Duodenal mucosa (tissue), 2 donors: ENCODE results near the gene OR1L6.

ENCODE experiments used
- H3K27ac ChIP-seq: one replicate; pipeline ENCODE4 v1.7.0; 2013; ENCODE audit warnings: low read depth, low read length
- H3K27me3 ChIP-seq, 2 donors: one replicate each; pipeline ENCODE4 v1.7.0; 2013; ENCODE audit warnings: low read length in 2 of 2, control low read depth in 1 of 2; ENCODE audit not compliant: insufficient read depth in 2 of 2, control insufficient read depth in 1 of 2
- H3K36me3 ChIP-seq, 2 donors: one replicate each; pipeline ENCODE4 v1.7.0; 2013; ENCODE audit warnings: low read length in 2 of 2, control low read depth in 1 of 2; ENCODE audit not compliant: insufficient read depth in 2 of 2, control insufficient read depth in 1 of 2
- H3K4me1 ChIP-seq, 2 donors: one replicate each; pipeline ENCODE4 v1.7.0; 2013; ENCODE audit warnings: low read length in 2 of 2, control low read depth in 1 of 2; ENCODE audit not compliant: insufficient read depth in 2 of 2, control insufficient read depth in 1 of 2
- H3K4me3 ChIP-seq, 2 donors: one replicate each; pipeline ENCODE4 v1.7.0; 2013; ENCODE audit warnings: low read length in 2 of 2, low read depth in 1 of 2
- H3K9ac ChIP-seq, 2 donors: one replicate each; pipeline ENCODE4 v1.7.0; 2013; ENCODE audit warnings: low read length in 2 of 2, low read depth in 1 of 2
- H3K9me3 ChIP-seq, 2 donors: one replicate each; pipeline ENCODE4 v1.7.0; 2013; ENCODE audit warnings: low read length in 2 of 2, control low read depth in 1 of 2; ENCODE audit not compliant: control insufficient read depth in 1 of 2

OR1L6 gene

DNA sequence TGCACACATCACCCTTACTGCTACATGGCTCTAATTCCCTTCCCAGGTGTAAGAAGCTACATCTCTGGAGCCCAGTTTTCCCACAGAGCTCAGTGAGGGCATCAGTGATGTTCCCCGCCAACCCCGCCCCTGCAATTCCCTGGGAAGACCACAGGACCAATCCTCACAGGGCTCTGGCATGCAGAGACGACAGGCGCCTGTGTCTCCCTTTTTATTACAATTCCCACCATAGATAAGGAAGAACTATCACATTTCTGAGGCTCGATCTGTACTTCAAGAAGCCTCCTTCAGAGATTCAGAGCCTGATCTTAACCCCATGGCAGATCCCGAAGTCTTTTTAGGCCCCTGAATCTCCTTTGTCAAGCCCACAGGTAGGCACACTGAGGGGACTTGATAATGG, at the start of gene OR1L6:
TSS of gene OR1L6 (plus strand) at position 301 of the 400 bp plus-strand sequence. CDS start 7,545 bp downstream, outside the sequence.
- Histone ChIP-seq H3K4me3 (no peak within 1 kb of the TSS), H3K9ac (no peak within 1 kb of the TSS), H3K9me3 (no peaks in the 10 kb centered on the region)

DNA sequence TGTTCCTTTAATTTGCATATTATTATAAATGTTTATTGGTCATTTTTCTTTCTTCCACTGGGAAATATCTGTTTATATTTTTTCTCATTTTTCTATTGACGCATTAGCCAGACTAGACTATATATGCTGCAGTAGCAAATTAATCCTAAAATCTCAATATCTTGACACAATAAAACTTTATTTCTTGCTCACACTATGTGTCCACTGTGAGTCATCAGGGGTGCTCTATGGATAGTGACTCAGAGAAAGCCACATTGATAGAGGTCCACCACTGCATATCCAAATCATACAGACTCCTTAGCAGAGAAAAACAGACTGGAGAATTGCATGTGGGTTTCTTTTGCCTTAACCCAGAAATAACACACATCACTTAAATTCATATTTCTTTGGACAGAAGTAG, 46.4 kb upstream of the OR1L6 start:
- no peak overlapping the region for H3K27ac ChIP-seq
- no peaks in the 10 kb centered on the region for H3K36me3 ChIP-seq
- no peak overlapping the region for H3K4me3 ChIP-seq
- H3K9ac ChIP-seq, result no peak overlapping the region
- H3K27me3 ChIP-seq, result no peaks in the 10 kb centered on the region
- H3K9me3 ChIP-seq, result peaks cover 0 to 3% of the 10 kb centered on the region in 2 donors
- no peaks in the 10 kb centered on the region for H3K4me1 ChIP-seq

More for the DNA sequence above, at the start of gene OR1L6:
- Histone ChIP-seq H3K4me1 (no peaks in the 10 kb centered on the region), H3K27ac (no peak within 1 kb of the TSS), H3K36me3 (no peaks in the 10 kb centered on the region), H3K27me3 (no peaks in the 10 kb centered on the region)

DNA sequence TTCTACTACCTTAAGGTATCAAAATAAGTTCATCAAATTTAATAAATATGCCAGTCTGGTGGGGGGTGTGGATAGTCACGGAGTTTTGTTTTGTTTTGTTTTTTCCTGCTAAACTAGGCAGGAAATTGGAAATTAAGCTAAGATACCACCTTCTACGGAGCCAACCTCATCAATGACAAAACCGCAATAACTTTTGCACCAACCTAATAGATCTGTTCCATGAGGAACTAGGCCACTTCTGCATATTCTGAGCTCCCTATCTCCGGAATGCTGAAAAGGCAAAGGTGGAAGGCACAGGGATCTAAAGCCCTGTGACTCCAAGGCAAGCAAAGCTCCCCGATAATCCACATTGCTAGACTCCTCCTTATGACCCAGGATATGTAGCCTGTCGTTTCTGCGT, 24.1 kb upstream of the OR1L6 start:
- Histone ChIP-seq H3K4me1 (no peaks in the 10 kb centered on the region), H3K4me3 (no peak overlapping the region), H3K27ac (no peak overlapping the region), H3K9ac (no peak overlapping the region), H3K27me3 (no peaks in the 10 kb centered on the region), H3K9me3 (peaks cover 7 to 10% of the 10 kb centered on the region in 2 donors), H3K36me3 (no peaks in the 10 kb centered on the region)

- Histone ChIP-seq H3K27ac (no peak overlapping the region), H3K36me3 (no peaks in the 10 kb centered on the region), H3K9me3 (peaks cover 10 to 17% of the 10 kb centered on the region in 2 donors), H3K27me3 (no peaks in the 10 kb centered on the region), H3K4me1 (no peaks in the 10 kb centered on the region), H3K4me3 (no peak overlapping the region), H3K9ac (no peak overlapping the region)
These were observed 22.9 kb upstream of the OR1L6 start for GRCh38 chr9:122719218-122719617.

GRCh38 chr9:122723690-122724089, 18.4 kb upstream of the OR1L6 start, which contains the start of gene OR1L4:
TSS of gene OR1L4 (plus strand) at chr9:122723990. CDS start at chr9:122723990, 0 bp downstream.
- H3K9ac ChIP-seq, result no peak within 1 kb of the TSS
- peaks cover 24 to 40% of the 10 kb centered on the region in 2 donors for H3K9me3 ChIP-seq
- no peak within 1 kb of the TSS for H3K27ac ChIP-seq
- H3K4me1 ChIP-seq, result no peaks in the 10 kb centered on the region
- no peaks in the 10 kb centered on the region for H3K36me3 ChIP-seq
- no peaks in the 10 kb centered on the region for H3K27me3 ChIP-seq
- no peak within 1 kb of the TSS for H3K4me3 ChIP-seq

DNA sequence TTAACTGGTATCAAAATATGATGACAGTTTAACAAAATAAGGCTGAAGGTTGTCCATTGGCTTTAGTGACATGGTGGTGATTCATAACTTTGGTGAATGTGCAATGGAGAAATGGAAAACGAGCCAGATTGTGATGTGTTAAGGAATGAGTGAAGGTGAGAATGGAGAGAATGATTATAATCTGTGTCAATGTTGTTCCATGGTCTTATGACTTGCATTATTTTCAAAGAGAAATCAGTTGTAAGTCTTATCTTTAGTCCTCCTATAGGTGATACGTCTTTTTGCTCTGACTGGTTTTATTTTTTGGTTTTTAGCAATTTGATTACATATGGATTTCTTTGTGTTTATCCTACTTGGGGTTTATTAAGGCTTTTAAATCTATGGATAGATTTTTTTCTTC, 12.7 kb downstream of the OR1L6 start:
- Histone ChIP-seq H3K36me3 (no peaks in the 10 kb centered on the region), H3K9me3 (peaks cover 5 to 8% of the 10 kb centered on the region in 2 donors), H3K4me1 (no peaks in the 10 kb centered on the region), H3K9ac (no peak overlapping the region), H3K27ac (no peak overlapping the region), H3K4me3 (no peak overlapping the region), H3K27me3 (no peaks in the 10 kb centered on the region)

GRCh38 chr9:122767817-122768216, 25.7 kb downstream of the OR1L6 start:
- Histone ChIP-seq H3K4me3 (no peak overlapping the region), H3K27ac (no peak overlapping the region), H3K9me3 (no peaks in the 10 kb centered on the region), H3K9ac (no peak overlapping the region), H3K27me3 (no peaks in the 10 kb centered on the region), H3K36me3 (no peaks in the 10 kb centered on the region), H3K4me1 (no peaks in the 10 kb centered on the region)

GRCh38 chr9:122777052-122777451, 34.9 kb downstream of the OR1L6 start:
- Histone ChIP-seq H3K9ac (no peak overlapping the region), H3K4me3 (no peak overlapping the region)

GRCh38 chr9:122777935-122778627, 36.0 kb downstream of the OR1L6 start:
- Histone ChIP-seq H3K36me3 (no peaks in the 10 kb centered on the region), H3K4me1 (no peaks in the 10 kb centered on the region), H3K9me3 (peaks cover 0 to 7% of the 10 kb centered on the region in 2 donors), H3K9ac (no peak overlapping the region), H3K27ac (no peak overlapping the region), H3K4me3 (no peak overlapping the region), H3K27me3 (no peaks in the 10 kb centered on the region)

More at GRCh38 chr9:122777052-122777451, 34.9 kb downstream of the OR1L6 start:
- no peaks in the 10 kb centered on the region for H3K27me3 ChIP-seq
- peaks cover 0 to 7% of the 10 kb centered on the region in 2 donors for H3K9me3 ChIP-seq
- H3K36me3 ChIP-seq, result no peaks in the 10 kb centered on the region
- H3K27ac ChIP-seq, result no peak overlapping the region
- no peaks in the 10 kb centered on the region for H3K4me1 ChIP-seq

DNA sequence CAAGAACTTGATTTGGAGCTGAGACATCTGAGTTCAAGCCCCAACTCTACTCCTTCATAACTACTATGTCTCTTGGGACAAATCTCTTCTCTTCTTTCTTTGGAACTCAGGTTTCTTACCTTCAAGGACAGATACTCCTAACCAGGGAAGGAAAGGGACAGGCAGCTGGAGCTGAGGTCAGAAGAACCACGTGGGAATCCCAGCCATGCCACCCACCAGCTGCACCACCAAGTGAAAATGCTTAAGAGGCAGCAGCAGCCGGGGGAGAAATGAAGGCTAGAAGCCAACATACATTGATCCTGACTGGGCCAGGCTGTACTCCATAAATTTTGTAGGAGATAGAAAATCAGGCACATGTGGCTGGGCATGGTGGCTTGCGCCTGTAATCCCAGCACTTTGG, 37.1 kb downstream of the OR1L6 start:
- no peaks in the 10 kb centered on the region for H3K9me3 ChIP-seq
- H3K4me3 ChIP-seq, result no peak overlapping the region
- H3K27me3 ChIP-seq, result no peaks in the 10 kb centered on the region
- H3K36me3 ChIP-seq, result no peaks in the 10 kb centered on the region
- no peaks in the 10 kb centered on the region for H3K4me1 ChIP-seq
- no peak overlapping the region for H3K27ac ChIP-seq
- no peak overlapping the region for H3K9ac ChIP-seq
